Stimulated activated CD4-positive, alpha-beta T cell treated with anti-CD3 and anti-CD28 coated beads, Interleukin-15, amount 100 ng/mL, for 48 hours (primary cell): Measurements from ENCODE around the gene SLC9A9.

ENCODE experiments used
- DNase-seq, 2 donors: peaks; one replicate each; pipeline ENCODE4 v3.0.0-alpha.2; 2020; ENCODE audit warnings: low read depth in 2 of 2

The SLC9A9 gene

DNA sequence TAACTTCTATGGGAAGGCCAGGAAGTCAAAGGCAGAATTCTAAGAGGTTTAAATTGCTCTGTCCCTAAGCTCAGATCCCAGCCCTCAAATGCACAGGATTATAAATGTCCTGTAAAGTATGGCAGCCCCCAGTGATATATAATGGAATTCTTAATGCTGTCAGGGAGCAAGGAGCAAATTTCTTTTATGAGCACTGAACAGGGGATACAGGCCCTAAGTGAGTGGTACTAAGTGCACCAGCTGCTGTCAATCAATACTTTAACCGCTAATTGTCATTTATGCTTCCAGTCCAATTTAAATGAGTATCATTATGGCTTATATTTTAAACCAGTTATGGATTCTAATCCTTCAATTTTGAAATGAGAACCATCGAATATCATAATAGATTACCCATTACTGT lies 4.7 kb downstream of the SLC9A9 start:
- no peak for DNase-seq

- no peak for DNase-seq
These were observed 7.6 kb downstream of the SLC9A9 start for GRCh38 chr3:143840636-143841035.

DNA sequence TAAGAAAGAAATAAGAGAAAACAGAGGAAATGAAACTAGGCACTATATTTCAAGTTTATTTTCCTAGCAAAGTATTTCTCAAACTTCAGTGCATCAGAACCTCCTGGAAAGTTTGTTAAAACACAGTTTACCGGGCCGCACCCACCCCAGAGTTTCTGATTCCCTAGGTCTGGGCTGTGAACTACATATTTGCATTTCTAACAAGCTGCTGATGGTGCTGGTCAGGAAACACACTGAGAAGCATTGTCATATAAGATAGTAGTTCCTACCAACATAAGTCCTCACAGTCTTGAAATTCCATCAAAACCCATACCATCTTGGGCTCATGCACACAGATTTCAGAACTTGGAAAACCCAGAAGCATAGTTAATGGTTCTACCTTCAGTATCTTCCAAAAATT lies 8.3 kb downstream of the SLC9A9 start:
- no peak for DNase-seq

DNA sequence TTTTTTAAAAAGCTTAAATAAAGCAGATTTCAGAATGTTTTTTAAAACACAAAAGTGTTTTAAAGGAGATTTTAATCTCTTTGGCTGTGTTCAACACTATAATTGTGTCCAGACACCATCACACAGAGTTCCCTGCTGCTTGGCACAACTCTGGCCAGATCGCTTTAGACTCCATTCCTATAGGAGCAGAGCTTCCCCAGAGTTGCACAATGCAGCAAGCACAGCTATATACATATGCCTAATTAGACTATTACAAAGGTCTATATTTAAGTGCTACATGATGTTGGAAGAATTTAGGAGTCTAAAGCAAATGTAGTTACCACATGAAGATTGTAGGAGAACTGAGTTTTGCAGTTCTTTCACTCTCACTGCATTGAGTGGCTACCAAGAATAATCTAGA lies 11.2 kb downstream of the SLC9A9 start:
- no peak for DNase-seq

- DNase-seq: no peak
These were observed 13.0 kb downstream of the SLC9A9 start for GRCh38 chr3:143835312-143835711.

DNA sequence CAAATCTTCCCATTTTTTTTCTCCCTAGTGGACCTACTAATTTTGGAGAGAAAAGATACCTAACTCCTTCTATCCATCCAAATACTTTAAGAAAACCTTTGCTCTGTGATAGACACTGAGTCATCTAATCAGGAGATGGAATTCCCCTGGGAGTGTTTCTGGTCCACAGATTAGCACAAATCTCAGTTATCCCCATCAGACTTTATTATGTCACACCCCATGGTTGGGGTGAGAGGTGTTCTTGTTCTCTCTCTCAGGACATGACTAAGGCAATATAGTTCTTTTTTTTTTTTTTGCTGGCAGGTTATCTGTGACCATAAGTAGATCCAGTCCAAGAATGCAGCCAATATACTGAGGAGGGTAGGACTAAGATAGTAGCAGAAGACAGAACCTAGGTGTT lies 15.8 kb downstream of the SLC9A9 start:
- DNase-seq: no peak

GRCh38 chr3:143831994-143832393 lies 16.3 kb downstream of the SLC9A9 start:
- no peak for DNase-seq

GRCh38 chr3:143831208-143831607 lies 17.1 kb downstream of the SLC9A9 start:
- DNase-seq: no peak

DNA sequence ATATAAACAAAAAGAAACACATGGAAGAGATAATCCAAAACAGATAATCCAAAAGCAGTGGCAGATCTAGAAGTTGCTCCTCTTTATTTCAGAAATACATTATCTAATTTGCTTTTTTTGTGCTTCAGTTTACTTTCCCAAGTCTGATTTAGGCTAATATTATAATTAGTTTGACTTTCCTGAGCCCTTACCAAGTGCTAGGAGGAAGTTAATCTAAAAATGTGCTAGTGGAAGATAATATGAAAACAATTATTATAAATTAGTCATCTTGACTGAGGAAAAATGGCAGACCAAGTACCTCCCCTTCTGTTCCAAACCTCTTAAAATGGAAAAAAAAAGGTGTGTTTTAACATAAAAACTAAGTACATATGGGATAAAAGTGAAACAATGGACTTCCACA lies 17.5 kb downstream of the SLC9A9 start:
- DNase-seq: no peak

- DNase-seq: no peak
These were observed 18.2 kb downstream of the SLC9A9 start for GRCh38 chr3:143830063-143830462.

GRCh38 chr3:143827425-143827824 lies 20.8 kb downstream of the SLC9A9 start:
- DNase-seq: no peak

DNA sequence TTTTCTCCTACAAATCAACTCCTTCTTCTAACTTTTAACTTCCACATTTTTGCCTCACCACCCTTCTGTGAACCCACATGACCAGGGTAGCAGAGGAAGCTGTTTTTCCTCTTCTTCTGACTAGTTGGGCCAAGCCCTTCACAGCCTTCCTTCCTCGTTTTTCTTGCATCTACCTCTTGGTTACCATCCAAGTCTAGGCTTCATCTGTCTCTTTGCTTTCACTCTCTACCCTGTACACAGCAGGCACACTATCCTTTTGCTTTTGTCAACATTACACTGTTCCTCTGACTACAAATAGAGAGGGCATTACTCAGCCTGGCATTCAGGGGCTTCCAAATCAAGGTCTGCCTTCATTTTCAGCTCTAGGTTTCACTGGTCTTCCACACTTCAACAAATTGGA lies 22.0 kb downstream of the SLC9A9 start:
- no peak for DNase-seq

DNA sequence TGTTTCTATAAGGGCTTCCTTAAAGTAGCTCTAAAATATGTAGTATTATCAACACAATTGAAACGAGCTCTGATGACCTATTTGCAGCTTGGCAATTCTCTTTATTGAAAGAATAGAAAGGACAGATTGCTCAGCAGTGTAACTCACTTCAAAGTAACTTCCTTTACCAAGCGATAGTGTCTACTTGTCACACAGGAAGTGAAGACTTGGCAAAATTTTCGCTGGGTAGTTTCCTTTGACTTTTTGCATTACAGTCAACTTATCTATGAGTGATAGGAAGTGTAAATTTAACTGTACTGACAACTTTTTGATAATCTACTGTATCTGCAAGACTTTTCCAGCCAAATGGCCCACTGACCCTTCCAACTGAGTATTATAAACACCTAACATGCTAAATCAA lies 22.8 kb downstream of the SLC9A9 start:
- DNase-seq: no peak

DNA sequence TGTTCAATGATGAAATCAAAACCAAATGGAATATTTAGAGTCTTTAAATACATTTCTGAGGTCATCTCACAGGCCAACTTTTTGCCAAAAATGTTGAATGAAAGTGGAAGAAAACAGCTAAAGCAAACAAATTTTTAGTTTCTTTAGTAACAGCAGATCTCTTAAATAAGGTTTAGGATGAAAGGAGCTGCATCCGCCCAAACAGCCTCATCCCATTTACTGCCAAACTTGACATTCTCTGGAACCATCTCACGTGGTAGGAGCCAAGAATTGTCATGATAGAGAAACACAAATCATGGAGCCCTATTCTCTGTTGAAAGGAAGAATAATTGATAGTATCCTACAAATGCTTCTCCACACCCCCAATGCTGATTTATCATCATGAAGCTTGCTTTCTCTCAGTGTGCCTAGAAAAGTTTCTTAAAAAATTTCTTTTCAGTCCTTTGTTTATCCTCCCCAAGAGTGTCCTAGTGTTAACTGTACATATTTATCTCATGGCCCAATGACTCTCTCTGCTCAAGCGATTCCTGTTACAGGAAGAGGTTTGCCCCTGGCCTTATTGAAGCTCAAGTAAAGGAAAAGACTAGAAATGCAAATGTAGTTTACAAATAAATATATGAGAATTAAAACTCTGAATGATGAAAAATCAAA lies 23.4 kb downstream of the SLC9A9 start:
- no peak for DNase-seq

DNA sequence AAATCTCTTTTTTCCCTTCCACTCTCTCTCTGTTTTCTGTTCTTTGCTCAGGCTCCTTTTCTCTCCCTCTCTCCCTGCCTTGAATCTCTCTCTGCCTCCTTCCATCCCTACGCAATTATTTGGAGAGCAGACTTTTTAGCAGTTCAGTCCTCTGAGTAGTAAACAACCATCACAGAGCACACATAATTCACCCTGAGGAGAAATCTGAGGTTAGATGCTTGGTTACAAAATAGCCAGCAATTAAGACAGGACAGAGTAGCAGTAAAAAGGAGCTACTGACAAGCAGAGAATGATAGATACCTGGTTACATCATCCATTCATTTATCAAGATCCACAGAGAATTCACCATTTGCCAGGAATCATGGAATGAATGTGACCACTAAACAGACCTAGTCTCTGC lies 25.5 kb downstream of the SLC9A9 start:
- DNase-seq: no peak

GRCh38 chr3:143822374-143822773 lies 25.9 kb downstream of the SLC9A9 start:
- DNase-seq: no peak

DNA sequence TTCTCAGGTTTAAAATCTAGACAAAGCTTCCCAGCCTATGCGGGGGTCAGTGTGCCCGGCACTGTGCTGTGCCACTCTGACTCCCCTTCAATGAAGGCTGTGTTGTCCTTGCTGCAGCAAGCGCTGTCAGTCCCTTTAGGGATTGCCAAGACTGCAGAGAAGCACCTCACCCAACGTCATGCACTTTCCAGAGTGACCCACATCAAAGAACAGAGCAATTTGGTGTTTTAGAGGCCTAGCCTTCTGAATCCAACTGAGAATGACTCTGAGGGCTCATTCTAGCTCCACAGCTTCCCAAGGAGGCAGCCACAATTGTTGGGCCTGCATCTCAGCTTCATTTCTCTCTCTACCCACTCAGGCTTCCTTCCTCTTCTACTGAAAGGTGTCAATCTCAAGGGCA lies 26.4 kb downstream of the SLC9A9 start:
- no peak for DNase-seq

DNA sequence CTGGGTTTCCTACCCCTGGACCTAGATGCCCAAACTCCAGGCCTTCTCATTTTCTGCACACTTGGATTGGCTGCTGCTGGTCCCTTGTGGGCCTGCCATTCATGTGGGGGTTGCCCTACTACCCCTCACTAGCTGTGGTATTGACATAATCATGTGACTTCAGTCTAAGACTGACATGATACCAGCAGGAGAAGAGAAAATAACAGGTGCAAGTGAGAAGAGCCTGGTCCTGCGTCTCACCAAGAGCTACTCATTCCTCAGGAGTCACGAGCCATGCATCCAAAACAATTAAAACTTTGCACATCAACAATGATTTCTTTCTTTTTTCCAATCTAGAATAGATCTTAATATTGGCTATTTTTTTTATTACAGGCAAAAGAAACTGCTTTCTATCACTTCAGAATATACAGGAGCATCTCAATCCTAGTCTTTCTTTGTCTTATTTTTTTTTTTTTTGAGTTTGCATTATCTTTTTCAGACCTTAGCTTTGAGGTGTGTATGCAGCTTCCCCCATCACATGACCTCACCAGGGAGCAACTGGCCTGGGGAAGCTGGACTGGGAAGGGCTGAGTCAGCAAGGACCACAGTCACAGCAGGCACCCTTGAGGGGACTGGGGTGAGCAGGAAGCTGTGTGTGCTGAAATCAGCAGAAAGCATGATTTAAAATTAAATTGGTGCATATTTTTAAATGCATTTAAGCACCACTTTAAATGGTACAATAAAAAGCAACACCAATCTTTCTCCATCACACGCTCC lies 27.6 kb downstream of the SLC9A9 start:
- DNase-seq: no peak

GRCh38 chr3:143819890-143820289 lies 28.4 kb downstream of the SLC9A9 start:
- DNase-seq: no peak

- DNase-seq: no peak
These were observed 33.8 kb downstream of the SLC9A9 start for GRCh38 chr3:143814443-143814889.

- no peak for DNase-seq
These were observed 35.8 kb downstream of the SLC9A9 start for GRCh38 chr3:143812481-143812880.

DNA sequence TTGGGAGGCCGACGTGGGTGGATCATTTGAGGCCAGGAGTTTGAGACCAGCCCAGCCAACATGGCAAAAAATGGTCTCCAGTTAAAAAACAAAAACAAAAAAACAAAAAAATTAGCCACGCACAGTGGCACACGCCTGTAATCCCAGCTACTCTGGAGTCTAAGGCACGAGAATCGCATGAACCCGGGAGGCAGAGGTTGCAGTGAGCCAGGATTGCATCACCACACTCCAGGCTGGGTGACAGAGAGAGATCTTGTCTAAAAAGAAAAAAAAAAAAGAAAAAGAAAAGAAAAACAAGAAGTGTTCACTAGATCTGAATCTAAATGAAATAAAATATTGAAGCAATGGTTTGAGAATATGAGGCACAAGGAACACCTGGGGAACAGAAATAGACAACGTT lies 36.7 kb downstream of the SLC9A9 start:
- no peak for DNase-seq

GRCh38 chr3:143810953-143811265 lies 37.4 kb downstream of the SLC9A9 start:
- DNase-seq: no peak
